HL-60 (cell line): ENCODE results near the gene NADK.

Source experiments
- DNase-seq, 2 experiments: peaks; one replicate each; pipeline ENCODE4 v3.0.0-alpha.2; 2010 to 2020; ENCODE audit warnings: low read depth in 1 of 2, low spot score in 1 of 2
- H3K27ac ChIP-seq: fragments of 250-450 bp; sonication (Bioruptor Pico); replicated peaks from 2 replicates; pipeline ENCODE4 v1.5.1; 2020; ENCODE audit warnings: mild to moderate bottlenecking, moderate library complexity
- H3K27me3 ChIP-seq: fragments of 250-450 bp; sonication (Bioruptor Pico); 2 replicates; pipeline ENCODE4 v1.5.1; 2021; ENCODE audit warnings: mild to moderate bottlenecking, moderate library complexity; ENCODE audit not compliant: insufficient read depth, poor library complexity, severe bottlenecking
- H3K4me3 ChIP-seq: replicated peaks from 2 replicates; pipeline ENCODE4 v1.5.1; 2011; ENCODE audit warnings: mild to moderate bottlenecking, control low read depth, low read length; ENCODE audit not compliant: insufficient read depth
- CTCF ChIP-seq: IDR thresholded peaks from one replicate; pipeline ENCODE4 v1.5.1; 2011; ENCODE audit warnings: low read length, control low read depth, inconsistent platforms; ENCODE audit not compliant: insufficient read depth
- GABPA ChIP-seq: IDR thresholded peaks from 2 replicates; pipeline ENCODE4 v1.6.1; 2012; ENCODE audit warnings: low read depth
- POLR2AphosphoS5 ChIP-seq: IDR thresholded peaks from 2 replicates; pipeline ENCODE4 v1.6.1; 2012; ENCODE audit warnings: low read depth
- REST ChIP-seq: IDR thresholded peaks from 2 replicates; pipeline ENCODE4 v1.6.1; 2012; ENCODE audit warnings: low read depth; ENCODE audit not compliant: insufficient replicate concordance
- SPI1 ChIP-seq: IDR thresholded peaks from 2 replicates; pipeline ENCODE4 v1.6.1; 2012; ENCODE audit warnings: low read depth, mild to moderate bottlenecking, borderline replicate concordance

NADK gene

GRCh38 chr1:1788646-1789431 is 10.6 kb upstream of the NADK start:
- Histone ChIP-seq H3K27ac (no peak overlapping the region), H3K27me3 (no peaks in the 10 kb centered on the region), H3K4me3 (no peak overlapping the region)
- peak in 1 of 2 experiments; percentile 34 for DNase-seq
- TF ChIP-seq GABPA (no peak), CTCF (peak; percentile 27)

GRCh38 chr1:1788136-1788535 is 9.9 kb upstream of the NADK start:
- Histone ChIP-seq H3K4me3 (no peak overlapping the region), H3K27me3 (no peaks in the 10 kb centered on the region), H3K27ac (no peak overlapping the region)
- DNase-seq = no peak
- TF ChIP-seq CTCF (no peak), SPI1 (no peak), GABPA (no peak), POLR2AphosphoS5 (no peak), REST (no peak)

GRCh38 chr1:1786836-1787605 is 8.8 kb upstream of the NADK start:
- no peaks in the 10 kb centered on the region for H3K27me3 ChIP-seq
- TF ChIP-seq POLR2AphosphoS5 (no peak), GABPA (no peak), CTCF (no peak), SPI1 (no peak), REST (no peak)
- H3K4me3 ChIP-seq = no peak overlapping the region
- H3K27ac ChIP-seq = no peak overlapping the region
- no peak for DNase-seq
